ENCODE results near the gene CCDC60. TPM values are rescaled to one million over a fixed set of nuclear protein-coding genes. Genes with fewer than 3 reads are reported as not detected.

The CCDC60 gene
- not detected in 5 replicates for total RNA-seq (2022; extraction: Qiagen RNA extraction)

GRCh38 chr12:119334430-119335170, at the start of gene CCDC60:
CCDC60 (plus strand) TSS chr12:119334729; CDS start chr12:119335177, 448 bp downstream.

Other genes with a start within 250 kb of the CCDC60 start
- 14.1 to 21.0 TPM (median 16.5 TPM) in 5 replicates for gene HSPB8, start 155.8 kb upstream of the CCDC60 start, total RNA-seq (2022; extraction: Qiagen RNA extraction)